ENCODE data around the gene ATG10. TPM values are rescaled to one million over a fixed set of nuclear protein-coding genes. Genes with fewer than 3 reads are reported as not detected.
"Not testable (repeated sequence)": the region's sequence is repeated elsewhere in the genome, so short reads cannot be mapped to it uniquely, and the experiment has no call there.

ATG10 gene
- total and polyA plus RNA-seq, 4 donors = 3.9 to 12.8 (median 8.7) TPM

GRCh38 chr5:82107267-82107666, 135.4 kb downstream of the ATG10 start:
- Histone ChIP-seq H3K36me3 (ENCODE audit: control insufficient read depth in 1 of 2, insufficient read depth in 2 of 2, low read length in 1 of 2) (no peaks in the 10 kb centered on the region), H3K27ac (ENCODE audit: low read depth in 1 of 2, low read length in 2 of 2) (no peak overlapping the region), H3K4me3 (ENCODE audit: low read length in 2 of 2) (no peak overlapping the region), H3K4me1 (ENCODE audit: control insufficient read depth in 1 of 2, insufficient read depth in 2 of 2, low read length in 2 of 2) (peaks cover 0 to 4% of the 10 kb centered on the region in 2 donors), H3K27me3 (ENCODE audit: control insufficient read depth in 1 of 2, insufficient read depth in 2 of 2, low read length in 1 of 2) (no peaks in the 10 kb centered on the region), H3K9me3 (ENCODE audit: control insufficient read depth, low read length) (no peaks in the 10 kb centered on the region)
- DNase-seq = no peak
- ATAC-seq (ENCODE audit: low FRiP score) = no peak
- intact Hi-C loops (cut with DNase I) = no loop called here

DNA sequence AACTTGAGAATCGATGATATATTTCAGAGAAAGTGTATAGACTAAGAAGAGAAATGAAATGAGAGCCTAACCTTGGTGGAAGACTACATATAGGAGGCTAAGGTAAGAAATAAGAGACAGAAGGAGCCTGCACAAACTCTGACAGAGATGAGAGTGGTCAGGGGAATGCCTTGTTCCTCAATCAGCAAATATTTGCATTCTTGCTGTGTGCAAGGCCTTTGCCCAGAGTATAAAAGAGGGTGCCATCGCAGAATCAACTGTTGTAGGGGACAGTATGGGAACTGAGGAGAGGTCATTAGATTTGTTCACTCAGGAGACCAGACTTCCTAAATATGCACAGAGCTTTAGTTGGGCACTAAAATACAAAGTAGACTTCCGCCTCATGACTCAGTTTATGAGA, 137.2 kb downstream of the ATG10 start:
- Histone ChIP-seq H3K4me3 (ENCODE audit: low read length in 2 of 2) (no peak overlapping the region), H3K27me3 (ENCODE audit: control insufficient read depth in 1 of 2, insufficient read depth in 2 of 2, low read length in 1 of 2) (no peaks in the 10 kb centered on the region), H3K9me3 (ENCODE audit: control insufficient read depth, low read length) (no peaks in the 10 kb centered on the region), H3K27ac (ENCODE audit: low read depth in 1 of 2, low read length in 2 of 2) (no peak overlapping the region), H3K36me3 (ENCODE audit: control insufficient read depth in 1 of 2, insufficient read depth in 2 of 2, low read length in 1 of 2) (no peaks in the 10 kb centered on the region), H3K4me1 (ENCODE audit: control insufficient read depth in 1 of 2, insufficient read depth in 2 of 2, low read length in 2 of 2) (peaks cover 0 to 4% of the 10 kb centered on the region in 2 donors)
- intact Hi-C loops (cut with DNase I) = no loop called here
- ATAC-seq (ENCODE audit: low FRiP score) = no peak
- 97% methylated on average over 3 of the region's 3 CpGs for WGBS, 2 donors
- DNase-seq = no peak

DNA sequence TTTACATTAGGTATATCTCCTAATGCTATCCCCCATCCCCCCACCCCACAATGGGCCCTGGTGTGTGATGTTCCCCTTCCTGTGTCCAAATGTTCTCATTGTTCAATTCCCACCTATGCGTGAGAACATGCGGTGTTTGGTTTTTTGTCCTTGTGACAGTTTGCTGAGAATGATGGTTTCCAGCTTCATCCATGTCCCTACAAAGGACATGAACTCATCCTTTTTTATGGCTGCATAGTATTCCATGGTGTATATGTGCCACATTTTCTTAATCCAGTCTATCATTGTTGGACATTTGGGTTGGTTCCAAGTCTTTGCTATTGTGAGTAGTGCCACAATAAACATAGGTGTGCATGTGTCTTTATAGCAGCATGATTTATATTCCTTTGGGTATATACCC, 138.1 kb downstream of the ATG10 start:
- H3K9me3 ChIP-seq (ENCODE audit: control insufficient read depth, low read length); H3K27me3 ChIP-seq (ENCODE audit: control insufficient read depth in 1 of 2, insufficient read depth in 2 of 2, low read length in 1 of 2); H3K27ac ChIP-seq (ENCODE audit: low read depth in 1 of 2, low read length in 2 of 2); ATAC-seq (ENCODE audit: low FRiP score); H3K36me3 ChIP-seq (ENCODE audit: control insufficient read depth in 1 of 2, insufficient read depth in 2 of 2, low read length in 1 of 2); DNase-seq; H3K4me3 ChIP-seq (ENCODE audit: low read length in 2 of 2); H3K4me1 ChIP-seq (ENCODE audit: control insufficient read depth in 1 of 2, insufficient read depth in 2 of 2, low read length in 2 of 2); intact Hi-C loops (cut with DNase I): not testable (repeated sequence)
- WGBS, 2 donors = 100% methylated on average over 2 of the region's 2 CpGs

DNA sequence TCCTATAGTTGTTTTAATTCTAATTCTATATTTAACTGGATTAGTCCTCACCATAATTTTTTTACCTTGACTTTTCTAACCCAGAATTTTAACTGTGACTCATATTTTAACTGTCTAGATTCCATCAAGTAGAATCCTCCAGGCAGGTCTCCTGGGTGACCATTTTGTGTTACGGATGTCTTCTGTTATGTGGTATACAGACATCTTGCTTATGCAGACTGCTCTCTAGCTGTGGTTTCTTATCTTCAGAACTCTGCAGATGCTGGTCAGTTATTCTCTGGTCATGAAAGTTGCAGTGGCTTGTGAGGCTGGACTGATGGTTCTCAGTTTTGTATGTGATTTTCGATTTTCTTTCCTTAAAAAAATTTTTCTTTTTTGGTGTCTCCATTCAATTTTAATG, 139.4 kb downstream of the ATG10 start:
- H3K9me3 ChIP-seq (ENCODE audit: control insufficient read depth, low read length) = no peaks in the 10 kb centered on the region
- DNase-seq (no peak), ATAC-seq (ENCODE audit: low FRiP score) (no peak)
- 84 to 91% methylated on average over 2 of the region's 2 CpGs for WGBS, 2 donors
- H3K4me3 ChIP-seq (ENCODE audit: low read length in 2 of 2) = no peak overlapping the region
- H3K27me3 ChIP-seq (ENCODE audit: control insufficient read depth in 1 of 2, insufficient read depth in 2 of 2, low read length in 1 of 2) = no peaks in the 10 kb centered on the region
- H3K4me1 ChIP-seq (ENCODE audit: control insufficient read depth in 1 of 2, insufficient read depth in 2 of 2, low read length in 2 of 2) = peaks cover 0 to 2% of the 10 kb centered on the region in 2 donors
- no peak overlapping the region for H3K27ac ChIP-seq (ENCODE audit: low read depth in 1 of 2, low read length in 2 of 2)
- intact Hi-C loops (cut with DNase I) = no loop called here
- H3K36me3 ChIP-seq (ENCODE audit: control insufficient read depth in 1 of 2, insufficient read depth in 2 of 2, low read length in 1 of 2) = no peaks in the 10 kb centered on the region

DNA sequence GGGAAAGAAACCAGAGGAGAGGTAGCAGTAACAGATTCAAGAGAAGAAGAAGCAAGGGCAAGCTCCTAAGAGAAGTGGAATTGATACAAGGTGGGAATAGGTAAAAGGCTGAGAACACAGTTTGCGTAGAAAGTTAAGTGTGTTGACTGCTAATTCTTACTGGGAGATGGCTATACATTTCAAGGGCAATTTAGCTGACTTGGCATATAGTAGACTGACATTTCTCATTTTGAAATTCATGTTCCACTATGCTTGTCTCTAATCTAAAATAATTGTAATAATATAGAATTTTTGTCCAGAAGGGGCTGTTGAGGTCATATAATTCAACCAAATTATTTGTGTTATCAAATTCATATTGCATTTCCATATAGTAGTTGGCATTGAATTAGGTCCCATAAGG, 144.0 kb downstream of the ATG10 start:
- DNase-seq = no peak
- H3K27ac ChIP-seq (ENCODE audit: low read depth in 1 of 2, low read length in 2 of 2) = no peak overlapping the region
- 94 to 97% methylated on average over 1 of the region's 1 CpG for WGBS, 2 donors
- no peaks in the 10 kb centered on the region for H3K4me1 ChIP-seq (ENCODE audit: control insufficient read depth in 1 of 2, insufficient read depth in 2 of 2, low read length in 2 of 2)
- H3K27me3 ChIP-seq (ENCODE audit: control insufficient read depth in 1 of 2, insufficient read depth in 2 of 2, low read length in 1 of 2) = no peaks in the 10 kb centered on the region
- intact Hi-C loops (cut with DNase I) = no loop called here
- ATAC-seq (ENCODE audit: low FRiP score) = no peak
- no peaks in the 10 kb centered on the region for H3K36me3 ChIP-seq (ENCODE audit: control insufficient read depth in 1 of 2, insufficient read depth in 2 of 2, low read length in 1 of 2)
- H3K9me3 ChIP-seq (ENCODE audit: control insufficient read depth, low read length) = no peaks in the 10 kb centered on the region
- no peak overlapping the region for H3K4me3 ChIP-seq (ENCODE audit: low read length in 2 of 2)

- no peak for ATAC-seq (ENCODE audit: low FRiP score)
- 94 to 98% methylated on average over 4 of the region's 4 CpGs for WGBS, 2 donors
These were observed 148.1 kb downstream of the ATG10 start for GRCh38 chr5:82119889-82120288.

GRCh38 chr5:82129723-82130285, 158.0 kb downstream of the ATG10 start:
- intact Hi-C loops (cut with DNase I) = no loop called here
- no peak for DNase-seq
- Histone ChIP-seq H3K36me3 (ENCODE audit: control insufficient read depth in 1 of 2, insufficient read depth in 2 of 2, low read length in 1 of 2) (no peaks in the 10 kb centered on the region), H3K9me3 (ENCODE audit: control insufficient read depth, low read length) (no peaks in the 10 kb centered on the region), H3K27me3 (ENCODE audit: control insufficient read depth in 1 of 2, insufficient read depth in 2 of 2, low read length in 1 of 2) (no peaks in the 10 kb centered on the region), H3K4me1 (ENCODE audit: control insufficient read depth in 1 of 2, insufficient read depth in 2 of 2, low read length in 2 of 2) (no peaks in the 10 kb centered on the region), H3K4me3 (ENCODE audit: low read length in 2 of 2) (no peak overlapping the region), H3K27ac (ENCODE audit: low read depth in 1 of 2, low read length in 2 of 2) (no peak overlapping the region)
- ATAC-seq (ENCODE audit: low FRiP score) = no peak
- 87 to 88% methylated on average over 10 to 13 of the region's 13 CpGs for WGBS, 2 donors

More at GRCh38 chr5:82119889-82120288, 148.1 kb downstream of the ATG10 start:
- no peaks in the 10 kb centered on the region for H3K9me3 ChIP-seq (ENCODE audit: control insufficient read depth, low read length)
- DNase-seq = no peak
- no peaks in the 10 kb centered on the region for H3K36me3 ChIP-seq (ENCODE audit: control insufficient read depth in 1 of 2, insufficient read depth in 2 of 2, low read length in 1 of 2)
- H3K27me3 ChIP-seq (ENCODE audit: control insufficient read depth in 1 of 2, insufficient read depth in 2 of 2, low read length in 1 of 2) = no peaks in the 10 kb centered on the region
- no peaks in the 10 kb centered on the region for H3K4me1 ChIP-seq (ENCODE audit: control insufficient read depth in 1 of 2, insufficient read depth in 2 of 2, low read length in 2 of 2)
- H3K4me3 ChIP-seq (ENCODE audit: low read length in 2 of 2) = no peak overlapping the region
- intact Hi-C loops (cut with DNase I) = no loop called here
- H3K27ac ChIP-seq (ENCODE audit: low read depth in 1 of 2, low read length in 2 of 2) = no peak overlapping the region

- DNase-seq = no peak
- no peak overlapping the region for H3K4me3 ChIP-seq (ENCODE audit: low read length in 2 of 2)
- H3K4me1 ChIP-seq (ENCODE audit: control insufficient read depth in 1 of 2, insufficient read depth in 2 of 2, low read length in 2 of 2) = no peaks in the 10 kb centered on the region
- H3K9me3 ChIP-seq (ENCODE audit: control insufficient read depth, low read length) = no peaks in the 10 kb centered on the region
- no peak for ATAC-seq (ENCODE audit: low FRiP score)
- 57 to 65% methylated on average over 6 of the region's 6 CpGs for WGBS, 2 donors
- H3K36me3 ChIP-seq (ENCODE audit: control insufficient read depth in 1 of 2, insufficient read depth in 2 of 2, low read length in 1 of 2) = no peaks in the 10 kb centered on the region
- H3K27ac ChIP-seq (ENCODE audit: low read depth in 1 of 2, low read length in 2 of 2) = no peak overlapping the region
- no peaks in the 10 kb centered on the region for H3K27me3 ChIP-seq (ENCODE audit: control insufficient read depth in 1 of 2, insufficient read depth in 2 of 2, low read length in 1 of 2)
- intact Hi-C loops (cut with DNase I) = no loop called here
These were observed 158.8 kb downstream of the ATG10 start for GRCh38 chr5:82130602-82131001.

DNA sequence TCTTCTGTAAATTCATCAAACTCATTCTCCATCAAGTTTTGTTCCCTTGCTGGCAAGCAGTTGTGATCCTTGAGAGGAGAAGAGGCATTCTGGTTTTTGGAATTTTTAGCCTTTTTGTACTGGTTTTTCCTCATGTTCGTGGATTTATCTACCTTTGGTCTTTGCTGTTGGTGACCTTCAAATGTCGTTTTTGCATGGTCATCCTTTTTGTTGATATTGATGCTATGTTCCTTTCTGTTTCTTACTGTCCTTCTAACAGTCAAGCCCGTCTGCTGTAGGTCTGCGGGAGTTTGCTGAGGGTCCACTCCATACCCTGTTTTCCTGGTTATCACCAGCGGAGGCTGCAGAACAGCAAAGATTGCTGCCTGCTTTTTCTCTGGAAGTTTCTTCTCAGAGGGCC, 165.4 kb downstream of the ATG10 start:
- H3K27ac ChIP-seq (ENCODE audit: low read depth in 1 of 2, low read length in 2 of 2) = no peak overlapping the region
- 92 to 95% methylated on average over 5 of the region's 5 CpGs for whole genome bisulfite sequencing, 2 donors

More for the DNA sequence above, 165.4 kb downstream of the ATG10 start:
- ATAC-seq (ENCODE audit: low FRiP score) (no peak), DNase-seq (no peak)
- H3K36me3 ChIP-seq (ENCODE audit: control insufficient read depth in 1 of 2, insufficient read depth in 2 of 2, low read length in 1 of 2) = no peaks in the 10 kb centered on the region
- intact Hi-C loops (cut with DNase I) = no loop called here
- no peaks in the 10 kb centered on the region for H3K27me3 ChIP-seq (ENCODE audit: control insufficient read depth in 1 of 2, insufficient read depth in 2 of 2, low read length in 1 of 2)
- no peak overlapping the region for H3K4me3 ChIP-seq (ENCODE audit: low read length in 2 of 2)
- H3K4me1 ChIP-seq (ENCODE audit: control insufficient read depth in 1 of 2, insufficient read depth in 2 of 2, low read length in 2 of 2) = no peaks in the 10 kb centered on the region
- H3K9me3 ChIP-seq (ENCODE audit: control insufficient read depth, low read length) = no peaks in the 10 kb centered on the region

Data from aorta (tissue), 5 donors.